Natural killer cell (primary cell): ENCODE data around the gene CAPN11. TPM values are rescaled to one million over a fixed set of nuclear protein-coding genes. Genes with fewer than 3 reads are reported as not detected.

ENCODE experiments used
- ATAC-seq, 3 donors: fragments of 150-1000 bp in 2 of 3; fragments of 200-7000 bp in 1 of 3; cut with Tn5 transposase; 1 replicate in 1 of 3; 2 replicates in 2 of 3; pipeline ENCODE4 v1.10.0; 2021; ENCODE audit warnings: mild to moderate bottlenecking in 2 of 3, moderate library complexity in 2 of 3
- DNase-seq, 2 donors: peaks; one replicate each; pipeline versions ENCODE4 v3.0.0 to v3.0.0-alpha.2; 2013 to 2021; ENCODE audit warnings: mixed read lengths in 1 of 2
- H3K27ac ChIP-seq: one replicate; pipeline ENCODE4 v1.5.1; 2013; ENCODE audit warnings: mild to moderate bottlenecking, low read length
- H3K27me3 ChIP-seq: one replicate; pipeline ENCODE4 v1.6.1; 2013; ENCODE audit warnings: low read length; ENCODE audit not compliant: control insufficient read depth, insufficient read depth
- H3K36me3 ChIP-seq: one replicate; pipeline ENCODE4 v1.6.1; 2013; ENCODE audit warnings: low read length; ENCODE audit not compliant: control insufficient read depth, insufficient read depth
- H3K4me1 ChIP-seq: one replicate; pipeline ENCODE4 v1.6.1; 2013; ENCODE audit warnings: low read length; ENCODE audit not compliant: control insufficient read depth, insufficient read depth
- H3K4me3 ChIP-seq: one replicate; pipeline ENCODE4 v1.5.1; 2013; ENCODE audit warnings: low read length
- H3K9me3 ChIP-seq: one replicate; pipeline ENCODE4 v1.6.1; 2013; ENCODE audit warnings: low read length; ENCODE audit not compliant: control insufficient read depth, insufficient read depth
- H3K27ac Mint-ChIP-seq, 2 donors: one replicate each; pipeline ENCODE4 v1.8.0; 2022; ENCODE audit warnings: mild to moderate bottlenecking in 2 of 2, mixed read lengths in 2 of 2, moderate library complexity in 1 of 2
- H3K27me3 Mint-ChIP-seq, 2 donors: one replicate each; pipeline ENCODE4 v1.8.0; 2022; ENCODE audit warnings: low read depth in 2 of 2, mixed read lengths in 2 of 2
- H3K36me3 Mint-ChIP-seq: one replicate; pipeline ENCODE4 v1.8.0; 2022; ENCODE audit warnings: mixed read lengths
- H3K4me1 Mint-ChIP-seq, 2 donors: one replicate each; pipeline ENCODE4 v1.8.0; 2022; ENCODE audit warnings: mixed read lengths in 2 of 2
- H3K4me3 Mint-ChIP-seq: one replicate; pipeline ENCODE4 v1.8.0; 2022; ENCODE audit warnings: mild to moderate bottlenecking, moderate library complexity, mixed read lengths
- H3K9me3 Mint-ChIP-seq, 2 donors: one replicate each; pipeline ENCODE4 v1.8.0; 2022; ENCODE audit warnings: mixed read lengths in 2 of 2
- WGBS: methylation state at CpG from one replicate; pipeline ENCODE4 v1.1.7; 2013; ENCODE audit warnings: missing lambda C conversion rate; ENCODE audit not compliant: insufficient coverage; 5-methylcytosine and 5-hydroxymethylcytosine counted together
- intact Hi-C: fragments of 100-400 bp; cut with micrococcal nuclease; formaldehyde crosslinking; loops from one replicate; pipeline ENCODE4 v1.14.2; 2022
- total RNA-seq, 4 donors: library from RNA; stranded (reverse); fragments of 120-200 nt in 1 of 4; gene quantifications; one replicate each; pipeline versions ENCODE4 v1.2.3 to v1.2.4, GENCODE V29; 2013 to 2022
- TF ChIP-seq, protein P1 (sequence below): fragments of 200-600 bp; IDR thresholded peaks from one replicate; pipeline ENCODE4 v1.8.0; 2022; ENCODE audit warnings: antibody characterized with exemption

The CAPN11 gene
- total RNA-seq, 3 donors from 2014 or later (not counting 1 experiment from before 2014, with no cell fraction given) = not detected

DNA sequence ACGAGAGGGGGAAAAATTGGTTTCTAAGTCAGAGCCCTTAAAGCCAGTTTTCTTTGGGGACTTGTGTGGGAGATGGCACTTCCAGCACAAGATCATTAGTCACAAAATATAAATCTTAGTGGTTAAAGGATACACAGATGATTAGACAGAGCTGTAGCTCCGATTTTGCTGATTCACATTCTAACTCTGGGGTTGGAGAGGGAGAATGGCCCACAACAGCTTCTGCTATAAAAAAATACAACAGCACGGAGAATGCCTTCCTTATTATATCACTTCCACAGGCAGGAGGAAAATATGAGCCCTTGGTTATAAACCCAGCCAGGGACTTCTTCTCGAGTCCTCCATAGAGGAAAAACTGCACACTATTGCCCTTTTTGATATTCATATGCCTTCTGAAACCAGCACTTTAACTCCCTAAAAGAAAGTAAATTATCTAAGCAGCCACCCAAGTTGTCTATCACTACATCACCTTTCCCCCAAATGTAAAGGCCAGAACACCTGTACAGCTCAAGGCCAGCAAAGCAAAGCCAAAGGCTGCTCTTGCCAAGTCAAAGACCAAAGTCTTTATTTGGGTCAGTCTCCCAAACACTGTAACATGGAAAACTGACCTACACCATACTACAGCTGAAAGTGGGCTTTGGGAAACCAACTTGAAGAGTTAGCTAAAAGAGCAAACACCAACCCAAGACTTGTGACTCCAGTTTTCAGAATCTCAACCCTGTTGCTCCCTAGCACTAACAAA is 41.8 kb upstream of the CAPN11 start:
- Mint-ChIP-seq H3K4me1 (peaks cover 7 to 30% of the 10 kb centered on the region in 2 donors), H3K27me3 (no peaks in the 10 kb centered on the region), H3K36me3 (no peaks in the 10 kb centered on the region), H3K27ac (no peak overlapping the region), H3K4me3 (no peak overlapping the region), H3K9me3 (no peaks in the 10 kb centered on the region)
- Histone ChIP-seq H3K4me1 (peaks cover 15% of the 10 kb centered on the region), H3K36me3 (peaks cover 26% of the 10 kb centered on the region), H3K27ac (no peak overlapping the region), H3K4me3 (no peak overlapping the region), H3K27me3 (no peaks in the 10 kb centered on the region), H3K9me3 (no peaks in the 10 kb centered on the region)
- TF ChIP-seq, protein P1, sequence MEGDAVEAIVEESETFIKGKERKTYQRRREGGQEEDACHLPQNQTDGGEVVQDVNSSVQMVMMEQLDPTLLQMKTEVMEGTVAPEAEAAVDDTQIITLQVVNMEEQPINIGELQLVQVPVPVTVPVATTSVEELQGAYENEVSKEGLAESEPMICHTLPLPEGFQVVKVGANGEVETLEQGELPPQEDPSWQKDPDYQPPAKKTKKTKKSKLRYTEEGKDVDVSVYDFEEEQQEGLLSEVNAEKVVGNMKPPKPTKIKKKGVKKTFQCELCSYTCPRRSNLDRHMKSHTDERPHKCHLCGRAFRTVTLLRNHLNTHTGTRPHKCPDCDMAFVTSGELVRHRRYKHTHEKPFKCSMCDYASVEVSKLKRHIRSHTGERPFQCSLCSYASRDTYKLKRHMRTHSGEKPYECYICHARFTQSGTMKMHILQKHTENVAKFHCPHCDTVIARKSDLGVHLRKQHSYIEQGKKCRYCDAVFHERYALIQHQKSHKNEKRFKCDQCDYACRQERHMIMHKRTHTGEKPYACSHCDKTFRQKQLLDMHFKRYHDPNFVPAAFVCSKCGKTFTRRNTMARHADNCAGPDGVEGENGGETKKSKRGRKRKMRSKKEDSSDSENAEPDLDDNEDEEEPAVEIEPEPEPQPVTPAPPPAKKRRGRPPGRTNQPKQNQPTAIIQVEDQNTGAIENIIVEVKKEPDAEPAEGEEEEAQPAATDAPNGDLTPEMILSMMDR = no peak
- DNase-seq = no peak
- ATAC-seq = no peak
- intact Hi-C loops = no loop called here
- WGBS = 88% methylated on average over 3 of the region's 4 CpGs

DNA sequence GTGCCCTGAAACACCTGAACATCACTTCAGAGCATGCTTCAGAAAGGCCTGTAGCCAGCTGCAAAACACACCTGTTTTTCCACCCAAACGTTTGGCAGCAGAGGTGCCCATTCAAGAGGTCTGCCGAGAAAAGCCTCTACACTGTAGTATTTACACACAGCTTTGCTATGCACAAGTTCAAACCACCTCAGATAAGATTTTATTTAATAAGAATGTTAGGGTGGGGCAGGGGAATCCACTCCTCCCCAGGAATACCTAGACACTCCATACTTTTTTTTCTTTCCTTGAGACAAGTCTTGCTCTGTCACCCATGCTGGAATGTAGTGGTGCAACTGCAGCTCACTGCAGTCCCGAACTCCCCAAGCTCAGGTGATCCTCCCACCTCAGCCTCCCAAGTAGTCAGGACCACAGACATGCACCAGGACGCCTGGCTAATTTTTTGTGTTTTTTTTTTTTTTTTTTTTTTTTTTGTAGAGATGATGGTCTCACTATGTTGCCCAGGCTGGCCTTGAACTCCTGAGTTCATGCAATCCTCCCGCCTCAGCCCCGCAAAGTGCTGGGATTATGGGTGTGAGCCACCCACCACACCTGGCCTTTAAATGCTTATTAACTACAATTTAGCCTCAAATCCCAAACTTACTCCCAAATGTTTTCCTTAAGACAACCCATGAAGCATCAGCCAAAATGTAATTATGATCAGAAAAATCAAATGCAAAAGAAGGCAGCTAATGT is 41.1 kb upstream of the CAPN11 start:
- ATAC-seq (no peak), DNase-seq (no peak)
- intact Hi-C loops = no loop called here
- Histone ChIP-seq H3K9me3 (no peaks in the 10 kb centered on the region), H3K4me3 (no peak overlapping the region), H3K27ac (no peak overlapping the region), H3K4me1 (peaks cover 22% of the 10 kb centered on the region), H3K27me3 (no peaks in the 10 kb centered on the region), H3K36me3 (peaks cover 18% of the 10 kb centered on the region)
- WGBS = 85% methylated on average over 5 of the region's 6 CpGs
- H3K27ac Mint-ChIP-seq = no peak overlapping the region
- H3K36me3 Mint-ChIP-seq = no peaks in the 10 kb centered on the region
- TF ChIP-seq, protein P1 = no peak
- H3K9me3 Mint-ChIP-seq = no peaks in the 10 kb centered on the region
- H3K4me3 Mint-ChIP-seq = no peak overlapping the region
- no peaks in the 10 kb centered on the region for H3K27me3 Mint-ChIP-seq
- H3K4me1 Mint-ChIP-seq = peaks cover 11 to 32% of the 10 kb centered on the region in 2 donors

DNA sequence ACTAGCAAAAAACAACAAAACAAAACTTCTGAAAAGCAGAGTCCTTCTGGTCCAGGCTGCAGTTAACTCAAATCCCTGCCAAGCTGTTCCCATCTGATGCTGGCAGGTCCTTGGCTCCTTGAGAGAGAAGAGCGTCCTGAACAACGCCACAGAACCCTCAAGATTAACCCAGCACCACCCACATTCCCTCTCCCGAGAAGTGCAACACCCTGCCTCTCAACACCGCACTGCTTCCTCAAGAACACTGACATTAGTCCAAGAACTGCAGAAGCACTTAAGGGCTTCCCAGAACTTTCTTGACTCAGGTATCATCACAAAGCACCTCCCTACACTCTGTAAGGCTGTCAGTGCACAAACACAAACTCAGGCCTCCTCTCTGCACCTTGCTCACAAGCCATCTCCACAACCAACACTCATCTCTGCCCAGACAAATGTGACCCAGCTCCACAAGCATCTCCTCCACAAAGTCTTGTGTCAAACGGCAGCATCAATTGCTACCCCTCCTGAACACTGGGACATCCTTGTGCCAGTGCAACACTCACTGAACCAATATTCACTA is 38.8 kb upstream of the CAPN11 start:
- peaks cover 42% of the 10 kb centered on the region for H3K4me1 ChIP-seq
- H3K4me3 Mint-ChIP-seq = no peak overlapping the region
- no peaks in the 10 kb centered on the region for H3K36me3 Mint-ChIP-seq
- H3K4me3 ChIP-seq = no peak overlapping the region
- peaks cover 3% of the 10 kb centered on the region for H3K36me3 ChIP-seq
- DNase-seq (no peak), ATAC-seq (no peak)
- TF ChIP-seq, protein P1 = no peak
- 61% methylated on average over 5 of the region's 5 CpGs for WGBS
- intact Hi-C loops = no loop called here
- H3K4me1 Mint-ChIP-seq = peaks cover 32 to 55% of the 10 kb centered on the region in 2 donors
- H3K27ac ChIP-seq = no peak overlapping the region
- peak overlapping the region in 1 of 2 donors; percentile 44 for H3K27ac Mint-ChIP-seq
- no peaks in the 10 kb centered on the region for H3K9me3 Mint-ChIP-seq
- H3K27me3 ChIP-seq = no peaks in the 10 kb centered on the region
- H3K9me3 ChIP-seq = no peaks in the 10 kb centered on the region
- no peaks in the 10 kb centered on the region for H3K27me3 Mint-ChIP-seq
